Measurements from ENCODE around the gene PTS. TPM values are rescaled to one million over a fixed set of nuclear protein-coding genes. Genes with fewer than 3 reads are reported as not detected.

PTS gene
- total RNA-seq, 2 donors from 2014 or later: 45.3 to 53.2 TPM

DNA sequence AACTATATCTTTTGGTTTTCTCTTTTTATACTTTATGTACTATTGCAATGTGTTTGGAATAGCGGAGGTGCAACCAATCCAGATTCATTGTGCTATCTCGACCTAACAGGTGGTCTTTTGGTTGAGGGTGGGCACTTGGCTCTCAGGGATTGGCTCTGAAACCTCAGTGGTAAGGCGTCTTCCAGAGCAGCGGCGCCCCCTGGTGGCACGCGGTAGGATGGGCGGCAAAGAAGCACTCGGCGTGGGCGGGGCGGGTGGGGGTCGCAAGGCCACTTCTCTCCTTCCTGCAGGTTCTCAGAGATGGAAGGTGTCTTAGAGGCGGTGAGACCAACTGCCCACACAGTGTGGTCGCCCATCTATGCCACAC is 53.7 kb downstream of the PTS start:
- H3K36me3 Mint-ChIP-seq (ENCODE audit: low read depth): no peaks in the 10 kb centered on the region
- H3K4me3 ChIP-seq (ENCODE audit: low read length): no peak overlapping the region
- H3K27ac ChIP-seq (ENCODE audit: low read depth, low read length): no peak overlapping the region
- H3K4me1 Mint-ChIP-seq: peaks cover 7% of the 10 kb centered on the region
- peak; percentile 92 for DNase-seq
- 48 to 64% methylated on average over 8 to 15 of the region's 15 CpGs for WGBS, 2 experiments (ENCODE audit: insufficient coverage in 1 of 2, insufficient read length in 1 of 2)
- H3K27ac Mint-ChIP-seq: no peak overlapping the region
- H3K27me3 Mint-ChIP-seq (ENCODE audit: insufficient read depth): peaks cover 7% of the 10 kb centered on the region
- no peaks in the 10 kb centered on the region for H3K9me3 ChIP-seq (ENCODE audit: control insufficient read depth, low read length)
- no peaks in the 10 kb centered on the region for H3K9me3 Mint-ChIP-seq
- no peaks in the 10 kb centered on the region for H3K4me1 ChIP-seq (ENCODE audit: control insufficient read depth, insufficient read depth, low read length)
- no peaks in the 10 kb centered on the region for H3K36me3 ChIP-seq (ENCODE audit: control insufficient read depth, insufficient read depth, low read length)
- TF ChIP-seq CTCF (conservative IDR thresholded peaks at IDR 0.05): peak; percentile 89
- no peak overlapping the region for H3K9ac ChIP-seq (ENCODE audit: extremely low read depth, low read length, poor library complexity, severe bottlenecking)
- peaks cover 9% of the 10 kb centered on the region for H3K27me3 ChIP-seq (ENCODE audit: control insufficient read depth, insufficient read depth, low read length, poor library complexity, severe bottlenecking)
- H3K4me3 Mint-ChIP-seq: peak overlapping the region; percentile 50

DNA sequence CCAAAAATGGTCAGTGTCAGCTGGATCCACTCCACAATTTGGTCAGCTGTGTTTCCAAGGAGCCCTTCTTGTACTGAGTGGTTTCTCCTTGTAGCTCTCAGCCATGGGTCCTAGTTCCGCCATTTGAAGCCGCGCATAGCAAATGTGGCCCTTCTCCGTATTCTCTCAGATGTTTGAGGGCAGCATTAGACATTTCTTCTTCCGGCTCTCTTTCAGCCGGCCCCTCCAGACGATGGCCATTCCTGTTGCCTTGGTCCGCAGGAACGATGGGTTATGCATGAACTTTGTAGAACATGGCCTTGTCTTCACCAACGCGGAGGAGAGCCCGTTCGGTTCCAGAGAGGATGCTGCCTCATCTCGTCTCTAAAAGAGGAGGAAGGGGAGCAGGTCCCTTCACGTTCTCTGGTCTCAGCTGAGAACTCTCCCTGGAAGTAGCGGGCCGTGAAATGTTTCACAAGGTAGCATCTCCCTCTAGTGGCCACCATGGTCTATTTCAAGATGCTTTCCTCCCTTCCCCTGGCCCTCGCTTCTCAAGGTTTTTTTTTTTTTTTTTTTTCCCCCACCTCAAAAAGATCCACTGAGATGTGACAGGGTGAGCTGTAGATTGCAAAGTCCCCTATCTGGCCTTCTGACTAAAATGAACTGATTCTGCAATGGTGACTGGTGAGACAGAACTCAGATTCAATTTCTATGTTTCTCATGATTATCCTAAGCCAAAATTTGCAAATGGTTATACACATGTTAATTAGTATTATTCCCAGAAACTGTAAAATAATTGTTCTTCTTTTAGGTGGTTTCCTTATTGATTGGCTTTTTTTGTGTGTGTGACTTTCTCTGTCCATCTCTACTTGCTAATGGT is 54.3 kb downstream of the PTS start:
- Histone ChIP-seq H3K27me3 (ENCODE audit: control insufficient read depth, insufficient read depth, low read length, poor library complexity, severe bottlenecking) (peaks cover 9% of the 10 kb centered on the region), H3K9me3 (ENCODE audit: control insufficient read depth, low read length) (no peaks in the 10 kb centered on the region), H3K4me1 (ENCODE audit: control insufficient read depth, insufficient read depth, low read length) (no peaks in the 10 kb centered on the region), H3K36me3 (ENCODE audit: control insufficient read depth, insufficient read depth, low read length) (no peaks in the 10 kb centered on the region), H3K4me3 (ENCODE audit: low read length) (no peak overlapping the region), H3K27ac (ENCODE audit: low read depth, low read length) (no peak overlapping the region), H3K9ac (ENCODE audit: extremely low read depth, low read length, poor library complexity, severe bottlenecking) (no peak overlapping the region)
- H3K27ac Mint-ChIP-seq: no peak overlapping the region
- H3K4me3 Mint-ChIP-seq: peak overlapping the region; percentile 50
- DNase-seq: peak; percentile 85
- peaks cover 7% of the 10 kb centered on the region for H3K27me3 Mint-ChIP-seq (ENCODE audit: insufficient read depth)
- peaks cover 7% of the 10 kb centered on the region for H3K4me1 Mint-ChIP-seq
- no peaks in the 10 kb centered on the region for H3K9me3 Mint-ChIP-seq
- WGBS, 2 experiments (ENCODE audit: insufficient coverage in 1 of 2, insufficient read length in 1 of 2): 36 to 48% methylated on average over 14 to 17 of the region's 18 CpGs
- no peaks in the 10 kb centered on the region for H3K36me3 Mint-ChIP-seq (ENCODE audit: low read depth)
- TF ChIP-seq CTCF (conservative IDR thresholded peaks at IDR 0.05): peak; percentile 72

- H3K36me3 ChIP-seq (ENCODE audit: control insufficient read depth, insufficient read depth, low read length): no peaks in the 10 kb centered on the region
- 81 to 90% methylated on average over 3 to 4 of the region's 4 CpGs for WGBS, 2 experiments (ENCODE audit: insufficient coverage in 1 of 2, insufficient read length in 1 of 2)
- H3K27me3 Mint-ChIP-seq (ENCODE audit: insufficient read depth): peaks cover 12% of the 10 kb centered on the region
- H3K4me1 Mint-ChIP-seq: peaks cover 3% of the 10 kb centered on the region
- no peak overlapping the region for H3K27ac ChIP-seq (ENCODE audit: low read depth, low read length)
- DNase-seq: no peak
- H3K4me1 ChIP-seq (ENCODE audit: control insufficient read depth, insufficient read depth, low read length): no peaks in the 10 kb centered on the region
- no peak overlapping the region for H3K9ac ChIP-seq (ENCODE audit: extremely low read depth, low read length, poor library complexity, severe bottlenecking)
- no peaks in the 10 kb centered on the region for H3K9me3 ChIP-seq (ENCODE audit: control insufficient read depth, low read length)
- no peaks in the 10 kb centered on the region for H3K36me3 Mint-ChIP-seq (ENCODE audit: low read depth)
- H3K27ac Mint-ChIP-seq: no peak overlapping the region
- peaks cover 9% of the 10 kb centered on the region for H3K27me3 ChIP-seq (ENCODE audit: control insufficient read depth, insufficient read depth, low read length, poor library complexity, severe bottlenecking)
- no peak overlapping the region for H3K4me3 Mint-ChIP-seq
- TF ChIP-seq CTCF (conservative IDR thresholded peaks at IDR 0.05): no peak
- no peaks in the 10 kb centered on the region for H3K9me3 Mint-ChIP-seq
- H3K4me3 ChIP-seq (ENCODE audit: low read length): no peak overlapping the region
Observed at GRCh38 chr11:112281726-112282125, 55.5 kb downstream of the PTS start.

Other genes starting within 250 kb of the PTS start
- 10 to 100 TPM; 46.1 to 53.2 TPM for gene DLAT, start 201.0 kb upstream of the PTS start, total RNA-seq
- 1 to 10 TPM; 1.5 to 1.9 TPM for gene PIH1D2, start 152.4 kb upstream of the PTS start, total RNA-seq
- 10 to 100 TPM; 22.9 to 24.7 TPM for gene NKAPD1, start 152.1 kb upstream of the PTS start, total RNA-seq
- 10 to 100 TPM; 65.1 to 71.3 TPM for gene TIMM8B, start 139.7 kb upstream of the PTS start, total RNA-seq
- 10 to 100 TPM; 57.6 to 64.8 TPM for gene SDHD, start 139.6 kb upstream of the PTS start, total RNA-seq
- gene IL18, start 62.3 kb upstream of the PTS start, total RNA-seq: under 1 TPM in 1 of 2 donors, not detected in 1; 1.00 TPM
- not detected for gene TEX12, start 59.1 kb upstream of the PTS start, total RNA-seq
- 1 to 10 TPM in 1 of 2 donors, under 1 TPM in 1; 0.24 to 1.0 TPM for gene BCO2, start 50.9 kb upstream of the PTS start, total RNA-seq
- gene PLET1, start 34.4 kb downstream of the PTS start, total RNA-seq: not detected

All from endodermal cell (in vitro differentiated cells).